ENCODE measurements around the gene RNF212. TPM values are rescaled to one million over a fixed set of nuclear protein-coding genes. Genes with fewer than 3 reads are reported as not detected.
A peak's percentile ranks its signal among the peaks of the same experiment; 100 is the strongest.

Gene RNF212
- total and polyA plus RNA-seq, 9 of the 15 experiments (the other 6 are each of a cell fraction or from before 2014, with no cell fraction given), result 0.04 TPM; not detected in 8

DNA sequence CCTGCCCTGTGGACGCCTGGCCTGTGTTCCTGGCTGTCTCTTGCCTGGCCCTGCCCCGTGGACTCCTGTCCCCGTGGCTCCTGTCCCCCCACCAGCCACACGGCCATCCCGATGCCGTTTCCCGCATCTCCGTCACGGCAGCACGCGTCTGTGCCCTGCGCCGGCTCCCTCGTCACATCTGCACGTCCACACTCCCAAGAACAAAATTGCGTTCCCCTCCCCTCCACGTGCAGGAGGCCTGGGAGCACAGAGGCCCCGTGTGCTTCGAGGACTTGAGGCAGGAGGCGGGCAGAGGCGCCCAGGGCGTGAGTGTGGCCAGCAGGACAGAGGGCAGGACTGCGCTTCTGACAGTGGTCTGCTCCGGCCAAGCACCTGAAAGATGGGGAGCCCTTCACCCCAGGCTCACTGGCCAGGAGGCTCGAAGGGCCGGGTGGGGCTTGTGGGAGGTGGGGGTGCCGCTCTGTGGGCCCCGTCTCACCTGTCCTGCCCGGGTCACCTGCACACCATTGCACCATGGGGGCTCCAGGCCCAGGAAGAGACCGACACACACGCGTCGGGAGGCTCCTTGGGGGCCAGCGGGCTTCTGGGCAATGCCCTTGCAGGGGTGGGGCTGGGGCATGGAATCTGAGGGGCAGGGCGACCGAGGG is 84.7 kb downstream of the RNF212 start (continued):
- no peak for TF ChIP-seq UBTF (IDR thresholded peaks at IDR 0.05; ENCODE audit: borderline replicate concordance in 1 of 2, low read depth in 2 of 2, low read length in 2 of 2)
- TF ChIP-seq ZBTB33 (CRISPR knock-in tag; IDR thresholded peaks at IDR 0.05), result peak; percentile 53; the same call in 1 of the 2 replicates
- TF ChIP-seq MAX (CRISPR knock-in tag; IDR thresholded peaks at IDR 0.05), result peak; percentile 42; the same call in 1 of the 2 replicates
- TF ChIP-seq, protein P1, sequence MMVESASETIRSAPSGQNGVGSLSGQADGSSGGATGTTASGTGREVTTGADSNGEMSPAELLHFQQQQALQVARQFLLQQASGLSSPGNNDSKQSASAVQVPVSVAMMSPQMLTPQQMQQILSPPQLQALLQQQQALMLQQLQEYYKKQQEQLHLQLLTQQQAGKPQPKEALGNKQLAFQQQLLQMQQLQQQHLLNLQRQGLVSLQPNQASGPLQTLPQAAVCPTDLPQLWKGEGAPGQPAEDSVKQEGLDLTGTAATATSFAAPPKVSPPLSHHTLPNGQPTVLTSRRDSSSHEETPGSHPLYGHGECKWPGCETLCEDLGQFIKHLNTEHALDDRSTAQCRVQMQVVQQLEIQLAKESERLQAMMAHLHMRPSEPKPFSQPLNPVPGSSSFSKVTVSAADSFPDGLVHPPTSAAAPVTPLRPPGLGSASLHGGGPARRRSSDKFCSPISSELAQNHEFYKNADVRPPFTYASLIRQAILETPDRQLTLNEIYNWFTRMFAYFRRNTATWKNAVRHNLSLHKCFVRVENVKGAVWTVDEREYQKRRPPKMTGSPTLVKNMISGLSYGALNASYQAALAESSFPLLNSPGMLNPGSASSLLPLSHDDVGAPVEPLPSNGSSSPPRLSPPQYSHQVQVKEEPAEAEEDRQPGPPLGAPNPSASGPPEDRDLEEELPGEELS (CRISPR knock-in tag; IDR thresholded peaks at IDR 0.05; ENCODE audit: borderline replicate concordance), result no peak
- TF ChIP-seq ZNF263 (CRISPR knock-in tag; IDR thresholded peaks at IDR 0.05; ENCODE audit: borderline replicate concordance), result no peak
- no peak for TF ChIP-seq JUND (IDR thresholded peaks at IDR 0.05; ENCODE audit: borderline replicate concordance, low read depth, low read length)
- TF ChIP-seq JUND (tag; IDR thresholded peaks at IDR 0.05; ENCODE audit: borderline replicate concordance, low read depth, low read length), result no peak
- TF ChIP-seq NELFE (IDR thresholded peaks at IDR 0.05; ENCODE audit: insufficient read depth, insufficient read length), result no peak

Measured in K562 (cell line).